Mucosa of rectum (tissue), 2 donors: Measurements from ENCODE around the gene RCC2.
"Not testable (repeated sequence)": the region's sequence is repeated elsewhere in the genome, so short reads cannot be mapped to it uniquely, and the experiment has no call there.

Experiments
- H3K27ac ChIP-seq, 2 donors: one replicate each; pipeline ENCODE4 v1.7.0; 2013; ENCODE audit warnings: inconsistent platforms in 2 of 2, low read depth in 2 of 2, low read length in 2 of 2
- H3K27me3 ChIP-seq, 2 donors: one replicate each; pipeline ENCODE4 v1.7.0; 2013; ENCODE audit warnings: low read length in 2 of 2; ENCODE audit not compliant: control insufficient read depth in 2 of 2, insufficient read depth in 2 of 2
- H3K36me3 ChIP-seq, 2 donors: one replicate each; pipeline ENCODE4 v1.7.0; 2013; ENCODE audit warnings: low read length in 2 of 2; ENCODE audit not compliant: control insufficient read depth in 2 of 2, insufficient read depth in 2 of 2
- H3K4me1 ChIP-seq, 2 donors: one replicate each; pipeline ENCODE4 v1.7.0; 2013; ENCODE audit warnings: low read length in 2 of 2, mild to moderate bottlenecking in 1 of 2; ENCODE audit not compliant: control insufficient read depth in 2 of 2, insufficient read depth in 2 of 2
- H3K4me3 ChIP-seq, 2 donors: one replicate each; pipeline ENCODE4 v1.7.0; 2013; ENCODE audit warnings: low read length in 2 of 2
- H3K9ac ChIP-seq, 2 donors: one replicate each; pipeline ENCODE4 v1.7.0; 2013; ENCODE audit warnings: low read length in 2 of 2, low read depth in 1 of 2, mild to moderate bottlenecking in 1 of 2
- H3K9me3 ChIP-seq, 2 donors: one replicate each; pipeline ENCODE4 v1.7.0; 2013; ENCODE audit warnings: low read length in 2 of 2; ENCODE audit not compliant: control insufficient read depth in 2 of 2
- donor health status: healthy.
- donor health status: Normal muscosa, but diverticular disease.

The RCC2 gene

DNA sequence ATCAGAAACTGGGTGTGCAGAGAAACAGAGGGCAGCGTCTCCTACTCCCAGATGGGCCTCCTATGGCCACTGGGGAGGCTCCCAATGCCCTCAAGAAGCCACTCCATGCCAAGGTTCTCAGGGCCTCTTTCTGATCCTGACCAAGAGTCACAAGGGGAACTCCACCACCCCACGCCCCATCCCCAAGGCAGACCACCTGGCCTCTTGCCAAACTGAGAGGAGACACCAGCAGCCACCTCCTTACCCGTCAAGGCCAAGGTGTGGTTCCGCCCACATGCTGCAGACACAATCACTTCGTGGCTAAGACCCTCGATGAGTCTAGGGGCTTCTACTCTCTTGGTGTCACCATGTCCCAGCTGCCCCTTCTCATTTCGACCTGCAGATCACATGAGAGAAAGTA lies 17.0 kb downstream of the RCC2 start:
- H3K4me3 ChIP-seq = no peak overlapping the region
- H3K27ac ChIP-seq = no peak overlapping the region
- H3K27me3 ChIP-seq = no peaks in the 10 kb centered on the region
- no peaks in the 10 kb centered on the region for H3K9me3 ChIP-seq
- H3K9ac ChIP-seq = no peak overlapping the region
- H3K36me3 ChIP-seq = peaks cover 64 to 68% of the 10 kb centered on the region in 2 donors
- H3K4me1 ChIP-seq = peaks cover 3 to 6% of the 10 kb centered on the region in 2 donors

DNA sequence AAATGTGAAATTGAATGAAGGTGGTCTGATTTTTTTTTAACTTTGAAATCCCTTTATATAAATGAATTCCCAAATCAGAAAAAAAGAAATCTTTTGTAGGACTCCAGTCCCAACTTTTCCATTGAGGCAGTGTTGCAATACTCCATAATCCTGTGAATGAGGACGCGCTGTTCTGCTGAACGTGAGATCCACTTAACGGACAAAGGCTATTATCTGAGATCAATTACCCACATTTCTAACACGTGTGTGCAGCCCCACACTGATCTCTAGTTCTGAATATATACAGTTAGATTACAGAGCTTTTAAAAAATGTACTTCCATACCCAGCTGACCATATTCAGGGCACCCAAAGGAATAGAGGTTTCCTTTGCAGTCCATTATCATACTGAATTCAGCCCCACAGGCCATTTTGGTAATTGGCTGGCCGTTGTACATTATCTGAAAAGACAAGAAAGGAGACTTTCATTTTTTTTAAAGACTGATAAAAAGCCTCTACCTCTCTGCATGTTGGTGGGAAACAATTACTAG lies 19.0 kb downstream of the RCC2 start:
- Histone ChIP-seq H3K9ac (no peak overlapping the region), H3K27me3 (no peaks in the 10 kb centered on the region), H3K4me3 (no peak overlapping the region), H3K27ac (no peak overlapping the region), H3K36me3 (peaks cover 66 to 70% of the 10 kb centered on the region in 2 donors), H3K9me3 (no peaks in the 10 kb centered on the region), H3K4me1 (no peaks in the 10 kb centered on the region)

DNA sequence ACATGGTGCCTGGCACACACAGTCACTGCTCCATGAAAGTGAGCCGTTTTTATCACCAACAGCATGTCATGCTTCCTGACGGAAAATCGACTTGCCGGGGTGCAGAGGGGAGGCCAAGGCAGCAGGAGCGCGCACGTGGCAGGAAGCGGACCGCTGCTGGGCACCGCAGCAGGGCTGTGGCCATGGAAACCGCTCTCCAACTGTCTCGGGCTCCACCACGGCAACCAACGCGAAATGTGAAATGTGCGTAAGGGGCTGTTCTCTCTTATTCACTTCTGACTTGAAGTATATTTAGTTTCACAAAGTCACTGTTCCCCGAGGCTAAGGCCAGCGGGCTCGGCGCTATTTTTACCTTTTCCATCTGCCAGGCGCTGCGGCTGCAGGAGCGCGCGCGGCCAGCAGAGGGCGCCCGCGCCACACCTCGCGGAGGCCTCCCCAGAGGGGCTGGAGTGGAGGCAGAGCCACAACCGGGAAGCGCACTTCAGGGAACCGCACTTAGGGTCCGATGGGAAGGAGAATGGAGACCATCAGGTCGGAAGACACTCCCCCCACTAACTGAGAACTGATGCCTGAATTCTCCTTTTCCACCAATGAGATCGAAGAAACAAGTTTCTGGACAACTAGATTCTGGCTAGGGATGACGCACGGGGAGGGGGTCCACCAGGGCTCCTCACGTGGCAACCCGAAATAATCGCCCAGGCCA lies 19.7 kb downstream of the RCC2 start:
- no peaks in the 10 kb centered on the region for H3K27me3 ChIP-seq
- H3K9ac ChIP-seq = no peak overlapping the region
- H3K27ac ChIP-seq = no peak overlapping the region
- H3K36me3 ChIP-seq = peaks cover 65 to 68% of the 10 kb centered on the region in 2 donors
- H3K4me1 ChIP-seq = no peaks in the 10 kb centered on the region
- H3K4me3 ChIP-seq = no peak overlapping the region
- H3K9me3 ChIP-seq = no peaks in the 10 kb centered on the region

DNA sequence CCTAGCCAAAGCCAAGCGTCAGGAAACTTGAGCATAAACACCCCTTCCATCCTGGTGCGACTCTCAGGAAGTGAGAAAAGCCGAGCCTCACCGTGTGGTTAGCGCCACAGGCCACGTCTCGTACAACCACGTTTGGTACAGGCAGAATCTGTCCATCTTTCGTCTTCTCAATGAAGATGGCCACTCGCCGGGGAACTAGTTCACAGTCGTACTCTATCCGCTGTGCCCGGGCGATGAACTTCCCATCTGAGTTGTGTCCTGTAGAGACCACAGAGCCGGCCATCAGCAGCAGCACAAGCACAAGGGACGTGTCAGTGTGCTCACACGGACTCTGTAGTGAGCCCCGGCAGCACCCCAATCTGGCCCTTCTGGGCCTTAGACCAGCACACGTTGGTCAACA lies 23.1 kb downstream of the RCC2 start:
- Histone ChIP-seq H3K27me3 (no peaks in the 10 kb centered on the region), H3K36me3 (peaks cover 71 to 75% of the 10 kb centered on the region in 2 donors), H3K9ac (no peak overlapping the region), H3K4me3 (no peak overlapping the region), H3K9me3 (no peaks in the 10 kb centered on the region), H3K4me1 (no peaks in the 10 kb centered on the region), H3K27ac (no peak overlapping the region)

GRCh38 chr1:17414022-17414421 lies 25.5 kb downstream of the RCC2 start:
- Histone ChIP-seq H3K36me3 (peaks cover 80 to 83% of the 10 kb centered on the region in 2 donors), H3K9me3 (no peaks in the 10 kb centered on the region), H3K27ac (no peak overlapping the region)

DNA sequence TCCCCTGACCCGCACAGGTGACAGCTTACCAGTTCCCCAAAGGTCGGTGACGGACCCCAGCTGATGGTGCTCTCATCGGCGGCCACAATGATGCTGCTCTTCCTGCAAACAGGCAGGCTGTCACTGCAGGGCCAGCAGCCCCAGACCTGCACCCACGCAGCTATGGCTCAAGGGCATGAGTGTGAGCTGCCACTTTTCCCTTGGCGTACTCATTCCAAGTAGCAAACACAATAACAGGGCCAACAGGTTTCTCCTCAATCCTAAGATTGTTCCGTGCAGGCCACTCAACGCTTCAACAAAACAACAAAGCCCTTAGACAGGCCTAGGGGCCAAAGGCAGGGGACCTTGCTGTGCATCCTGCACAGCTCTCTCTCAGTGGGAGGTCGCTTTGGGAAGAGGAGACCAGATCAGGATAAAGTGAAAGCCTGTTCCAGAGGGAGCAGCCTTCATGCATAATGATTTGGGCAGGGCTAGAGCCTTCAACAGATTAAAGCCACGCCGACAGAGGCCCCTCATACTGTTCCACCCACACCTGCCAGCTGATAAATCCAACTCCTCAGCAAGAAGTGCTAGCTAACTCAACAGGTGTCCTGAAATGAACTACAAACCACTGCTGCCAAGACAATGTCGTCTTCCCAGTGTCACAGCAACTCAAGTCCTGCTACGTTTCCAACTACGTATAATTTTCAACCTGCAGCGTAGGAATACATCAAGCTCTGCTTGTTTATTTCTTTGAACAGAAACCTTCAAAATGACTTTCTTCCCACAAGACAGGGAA lies 27.2 kb downstream of the RCC2 start:
- Histone ChIP-seq H3K27me3 (no peaks in the 10 kb centered on the region), H3K9ac (no peak overlapping the region), H3K9me3 (no peaks in the 10 kb centered on the region), H3K4me1 (no peaks in the 10 kb centered on the region), H3K27ac (no peak overlapping the region), H3K36me3 (peaks cover 77 to 83% of the 10 kb centered on the region in 2 donors), H3K4me3 (no peak overlapping the region)

More at GRCh38 chr1:17414022-17414421, 25.5 kb downstream of the RCC2 start:
- Histone ChIP-seq H3K27me3 (no peaks in the 10 kb centered on the region), H3K4me3 (no peak overlapping the region), H3K9ac (no peak overlapping the region), H3K4me1 (no peaks in the 10 kb centered on the region)

- H3K9me3 ChIP-seq = no peaks in the 10 kb centered on the region
- peaks cover 0 to under 1% of the 10 kb centered on the region in 2 donors for H3K27me3 ChIP-seq
- H3K36me3 ChIP-seq = peaks cover 54 to 62% of the 10 kb centered on the region in 2 donors
- H3K27ac ChIP-seq = no peak overlapping the region
- H3K4me3 ChIP-seq = no peak overlapping the region
- H3K4me1 ChIP-seq = no peaks in the 10 kb centered on the region
- H3K9ac ChIP-seq = no peak overlapping the region
Observed at GRCh38 chr1:17409391-17409811, 30.1 kb downstream of the RCC2 start.

DNA sequence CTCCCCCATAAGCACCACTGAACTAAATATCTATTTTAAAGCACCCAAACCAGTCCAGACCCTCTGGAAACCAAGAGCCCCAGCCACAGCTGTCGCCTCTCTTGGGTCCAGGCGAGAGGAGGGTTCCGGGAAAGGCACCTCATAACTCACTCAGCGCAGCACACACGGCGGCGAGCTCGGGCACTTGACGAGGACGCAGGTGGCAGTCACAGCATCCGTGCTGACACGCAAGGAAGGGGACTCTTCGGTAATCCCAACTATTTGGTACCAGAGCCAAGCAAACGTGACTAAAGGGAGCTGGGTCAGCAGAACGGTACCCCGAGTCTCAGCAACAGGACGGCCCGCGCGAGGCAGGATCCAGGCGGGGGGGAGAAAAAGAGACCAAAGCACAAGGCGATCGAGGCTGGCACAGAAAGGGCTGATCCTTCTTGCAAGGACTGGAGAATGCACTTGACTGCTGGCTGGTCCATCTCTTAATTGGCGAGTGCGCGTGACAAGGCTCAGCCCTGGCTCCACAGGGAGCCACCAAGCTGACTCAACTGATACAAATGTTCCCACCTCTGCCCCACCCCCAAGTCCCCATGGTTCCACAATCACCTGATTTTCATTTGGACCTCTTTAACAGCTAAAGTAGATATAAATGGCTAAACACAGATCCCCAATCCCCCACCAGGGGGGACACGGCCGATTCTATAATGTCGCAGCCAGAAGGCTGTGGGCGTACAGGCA lies 31.5 kb downstream of the RCC2 start:
- H3K36me3 ChIP-seq = peaks cover 44 to 50% of the 10 kb centered on the region in 2 donors
- H3K4me1 ChIP-seq, H3K9me3 ChIP-seq, H3K4me3 ChIP-seq, H3K9ac ChIP-seq, H3K27me3 ChIP-seq, H3K27ac ChIP-seq: not testable (repeated sequence)

- not testable (repeated sequence) for H3K4me3 ChIP-seq, H3K27ac ChIP-seq, H3K4me1 ChIP-seq, H3K9ac ChIP-seq, H3K9me3 ChIP-seq, H3K27me3 ChIP-seq
- peaks cover 33 to 40% of the 10 kb centered on the region in 2 donors for H3K36me3 ChIP-seq
Observed at GRCh38 chr1:17406760-17407475, 32.6 kb downstream of the RCC2 start.
